CD4-positive, alpha-beta memory T cell (primary cell): ENCODE measurements around the gene PDE8A. TPM values are rescaled to one million over a fixed set of nuclear protein-coding genes. Genes with fewer than 3 reads are reported as not detected.

ENCODE experiments used
- CTCF ChIA-PET: fragments of 350-600 bp; sonication (Branson Sonifier 250); formaldehyde crosslinking; loops from one replicate; lab custom pipeline; 2021; ENCODE audit warnings: inconsistent platforms; ENCODE audit not compliant: partially characterized antibody; lab: Charles Lee
- POLR2A ChIA-PET: fragments of 350-600 bp; sonication (Branson Sonifier 250); formaldehyde crosslinking; loops from one replicate; lab custom pipeline; 2021; ENCODE audit not compliant: partially characterized antibody; lab: Charles Lee
- DNase-seq, 5 donors: peaks; one replicate each; pipeline versions ENCODE4 v3.0.0 to v3.0.0-alpha.2; 2020 to 2022; ENCODE audit warnings: mixed read lengths in 1 of 5
- H3K27ac ChIP-seq: one replicate; pipeline ENCODE4 v1.7.0; 2013; ENCODE audit warnings: low read depth, low read length
- H3K27me3 ChIP-seq: 2 replicates; pipeline ENCODE4 v1.7.0; 2013; ENCODE audit warnings: mild to moderate bottlenecking, low read length, moderate library complexity; ENCODE audit not compliant: insufficient read depth
- H3K36me3 ChIP-seq: 2 replicates; pipeline ENCODE4 v1.7.0; 2013; ENCODE audit warnings: mild to moderate bottlenecking, low read length, moderate library complexity; ENCODE audit not compliant: insufficient read depth
- H3K4me1 ChIP-seq: 2 replicates; pipeline ENCODE4 v1.7.0; 2013; ENCODE audit warnings: mild to moderate bottlenecking, low read length, moderate library complexity; ENCODE audit not compliant: insufficient read depth
- H3K4me3 ChIP-seq, 2 donors: one replicate each; pipeline ENCODE4 v1.7.0; 2013; ENCODE audit warnings: low read length in 2 of 2, mild to moderate bottlenecking in 1 of 2
- H3K9me3 ChIP-seq, 2 donors: one replicate each; pipeline ENCODE4 v1.7.0; 2013; ENCODE audit warnings: low read length in 2 of 2, control low read depth in 1 of 2; ENCODE audit not compliant: control insufficient read depth in 1 of 2
- H3K27ac Mint-ChIP-seq, 7 donors: one replicate each; pipeline ENCODE4 v1.8.0; 2020 to 2021; ENCODE audit warnings: mixed read lengths in 7 of 7, mild to moderate bottlenecking in 6 of 7, inconsistent platforms in 3 of 7, moderate library complexity in 3 of 7
- H3K27me3 Mint-ChIP-seq, 2 donors: one replicate each; pipeline ENCODE4 v1.8.0; 2020 to 2021; ENCODE audit warnings: mixed read lengths in 2 of 2
- H3K36me3 Mint-ChIP-seq, 2 donors: one replicate each; pipeline ENCODE4 v1.8.0; 2020 to 2021; ENCODE audit warnings: mixed read lengths in 2 of 2, inconsistent platforms in 1 of 2, mild to moderate bottlenecking in 1 of 2
- H3K4me1 Mint-ChIP-seq, 4 donors: one replicate each; pipeline ENCODE4 v1.8.0; 2020 to 2021; ENCODE audit warnings: mixed read lengths in 4 of 4, mild to moderate bottlenecking in 1 of 4
- H3K4me3 Mint-ChIP-seq, 8 donors: one replicate each; pipeline ENCODE4 v1.8.0; 2020 to 2021; ENCODE audit warnings: mixed read lengths in 8 of 8, mild to moderate bottlenecking in 7 of 8, moderate library complexity in 6 of 8, inconsistent platforms in 3 of 8
- H3K9me3 Mint-ChIP-seq, 8 donors: one replicate each; pipeline ENCODE4 v1.8.0; 2020 to 2021; ENCODE audit warnings: mixed read lengths in 8 of 8, mild to moderate bottlenecking in 5 of 8, inconsistent platforms in 3 of 8, moderate library complexity in 1 of 8
- intact Hi-C: fragments of 100-400 bp; cut with micrococcal nuclease; formaldehyde crosslinking; loops from one replicate; pipeline ENCODE4 v1.15.1; 2023
- polyA plus RNA-seq, 2 donors: library from polyadenylated mRNA; unstranded; fragments of 300-500 nt; fragmentation: Illumina TruSeq; gene quantifications; one replicate each; pipeline ENCODE4 v1.2.3, GENCODE V29; 2021
- total RNA-seq, 2 experiments: library from RNA; stranded (reverse); gene quantifications; one replicate each; pipeline ENCODE4 v1.2.3, GENCODE V29; 2021

PDE8A gene
- total and polyA plus RNA-seq, 4 experiments from 2014 or later: 1.9 to 41.3 (median 22.4) TPM

DNA sequence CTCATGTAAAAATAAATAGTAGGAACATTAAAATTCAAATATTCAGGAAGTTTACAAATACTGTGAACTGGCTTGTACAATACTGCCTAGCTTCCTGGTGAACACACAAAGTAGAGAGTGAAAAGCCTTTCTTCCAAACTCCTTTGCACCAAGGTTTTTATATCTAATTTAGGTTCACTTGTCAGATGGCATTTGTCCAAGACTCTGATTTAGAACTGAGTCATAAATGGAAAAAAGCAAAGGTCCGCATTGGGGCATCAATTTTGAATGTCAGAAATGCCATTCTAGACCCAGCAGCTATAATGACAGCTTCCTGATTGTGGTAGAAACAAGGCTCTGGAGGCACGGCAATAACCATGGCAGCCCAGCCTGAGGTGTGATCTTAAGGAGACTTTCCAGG lies 160.7 kb downstream of the PDE8A start:
- POLR2A ChIA-PET: no interaction called here
- no peak overlapping the region for H3K27ac ChIP-seq
- no peaks in the 10 kb centered on the region for H3K27me3 ChIP-seq
- intact Hi-C loops: no loop called here
- Mint-ChIP-seq H3K27me3 (peaks cover 0 to 2% of the 10 kb centered on the region in 2 donors), H3K9me3 (peaks cover 0 to 2% (median 0%) of the 10 kb centered on the region in 8 donors), H3K4me3 (no peak overlapping the region), H3K36me3 (peaks cover 16 to 17% of the 10 kb centered on the region in 2 donors), H3K27ac (no peak overlapping the region), H3K4me1 (peaks cover 0 to 1% (median 0%) of the 10 kb centered on the region in 4 donors)
- no peaks in the 10 kb centered on the region for H3K4me1 ChIP-seq
- CTCF ChIA-PET: no interaction called here
- DNase-seq: no peak
- peaks cover 8% of the 10 kb centered on the region for H3K36me3 ChIP-seq
- H3K9me3 ChIP-seq: no peaks in the 10 kb centered on the region
- H3K4me3 ChIP-seq: no peak overlapping the region

DNA sequence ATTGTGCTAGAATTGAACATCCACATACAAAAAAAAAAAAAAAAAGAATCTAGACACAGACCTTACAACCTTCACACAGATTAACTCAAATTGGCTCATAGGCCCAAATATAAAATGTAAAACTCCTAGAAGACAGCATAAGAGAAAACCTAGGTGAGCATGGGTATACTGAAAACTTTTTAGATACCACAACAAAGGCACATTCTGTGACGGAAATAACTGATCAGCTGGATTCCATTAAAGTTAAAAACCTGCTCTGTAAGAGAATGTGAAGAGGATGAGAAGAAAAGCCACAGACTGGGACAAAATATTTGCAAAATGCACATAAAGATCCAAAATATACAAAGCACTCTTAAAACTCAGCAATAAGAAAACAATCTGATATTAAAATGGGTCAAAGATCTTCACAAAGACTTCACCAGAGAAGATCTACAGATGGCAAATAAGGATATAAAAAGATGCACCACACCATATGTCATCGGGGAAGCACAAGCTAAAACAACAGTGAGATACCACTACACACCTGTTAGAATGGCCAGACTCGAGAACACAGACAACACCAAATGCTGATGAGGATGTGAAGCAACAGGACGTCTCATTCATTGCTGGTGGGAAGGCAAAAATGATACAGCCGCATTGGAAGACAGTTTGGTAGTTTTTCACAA lies 167.9 kb downstream of the PDE8A start:
- POLR2A ChIA-PET: no interaction called here
- Mint-ChIP-seq H3K4me1 (peaks cover 8 to 23% (median 11%) of the 10 kb centered on the region in 4 donors), H3K36me3 (peaks cover 0 to 5% of the 10 kb centered on the region in 2 donors), H3K27me3 (peaks cover 5 to 8% of the 10 kb centered on the region in 2 donors), H3K27ac (peak overlapping the region in 2 of 7 donors; percentile 0 to 4), H3K4me3 (no peak overlapping the region), H3K9me3 (peaks cover 0 to 9% (median 5%) of the 10 kb centered on the region in 8 donors)
- Histone ChIP-seq H3K4me1 (peaks cover 7% of the 10 kb centered on the region), H3K9me3 (no peaks in the 10 kb centered on the region), H3K27ac (no peak overlapping the region), H3K4me3 (no peak overlapping the region), H3K27me3 (no peaks in the 10 kb centered on the region), H3K36me3 (no peaks in the 10 kb centered on the region)
- peak in 2 of 5 donors; percentile 2 to 12 for DNase-seq
- CTCF ChIA-PET: interaction anchor here (0.5 to 1.4 kb wide), 2 partner anchors 18 to 19 kb away, joined by 3 to 4 read pairs; no protein-coding TSS in a partner anchor
- intact Hi-C loops: no loop called here

DNA sequence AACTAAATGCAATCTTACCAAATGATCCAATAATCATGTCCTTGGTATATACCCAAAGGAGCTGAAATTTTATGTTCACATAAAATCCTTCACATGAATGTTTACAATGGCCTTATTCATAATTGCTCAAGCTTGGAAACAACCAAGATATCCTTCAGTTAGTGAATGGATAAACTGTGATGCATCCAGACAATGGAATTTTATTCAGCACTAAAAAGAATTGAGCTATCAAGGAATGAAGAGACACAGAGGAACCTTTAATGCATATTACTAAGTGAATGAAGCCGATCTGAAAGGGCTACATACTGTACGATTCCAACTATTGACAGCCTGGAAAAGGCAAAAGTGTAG lies 168.4 kb downstream of the PDE8A start:
- Histone ChIP-seq H3K27me3 (no peaks in the 10 kb centered on the region), H3K4me3 (no peak overlapping the region), H3K36me3 (no peaks in the 10 kb centered on the region), H3K9me3 (no peaks in the 10 kb centered on the region), H3K4me1 (peaks cover 7% of the 10 kb centered on the region), H3K27ac (no peak overlapping the region)
- DNase-seq: no peak
- ChIA-PET POLR2A (no interaction called here), CTCF (interaction anchor here (1.4 kb wide), 1 partner anchor 19 kb away, joined by 4 read pairs; no protein-coding TSS in a partner anchor)
- intact Hi-C loops: no loop called here
- peaks cover 5 to 8% of the 10 kb centered on the region in 2 donors for H3K27me3 Mint-ChIP-seq
- no peak overlapping the region for H3K4me3 Mint-ChIP-seq
- peaks cover 0 to 5% of the 10 kb centered on the region in 2 donors for H3K36me3 Mint-ChIP-seq
- peaks cover 0 to 9% (median 5%) of the 10 kb centered on the region in 8 donors for H3K9me3 Mint-ChIP-seq
- H3K27ac Mint-ChIP-seq: no peak overlapping the region
- peaks cover 8 to 23% (median 11%) of the 10 kb centered on the region in 4 donors for H3K4me1 Mint-ChIP-seq

DNA sequence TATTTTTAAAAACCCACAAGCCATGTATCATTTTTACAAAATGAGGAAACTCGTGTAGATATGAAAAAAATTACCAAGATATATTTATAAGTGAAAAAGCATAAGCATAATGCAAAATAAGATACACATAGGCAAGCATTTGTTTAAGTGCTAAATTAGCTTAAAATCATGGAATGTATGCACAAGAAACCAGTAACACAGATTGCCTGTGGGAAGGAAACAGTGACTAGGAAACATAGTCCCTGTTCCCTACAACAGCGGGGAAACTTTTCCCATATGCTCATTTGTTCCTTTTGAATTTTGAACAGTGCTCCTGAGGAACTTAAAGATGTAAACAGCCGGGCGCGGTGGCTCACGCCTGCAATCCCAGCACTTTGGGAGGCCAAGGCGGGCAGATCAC lies 169.5 kb downstream of the PDE8A start:
- Histone ChIP-seq H3K9me3 (no peaks in the 10 kb centered on the region), H3K27me3 (no peaks in the 10 kb centered on the region), H3K4me1 (peaks cover 7% of the 10 kb centered on the region), H3K36me3 (no peaks in the 10 kb centered on the region), H3K4me3 (no peak overlapping the region), H3K27ac (no peak overlapping the region)
- Mint-ChIP-seq H3K4me1 (peaks cover 8 to 23% (median 11%) of the 10 kb centered on the region in 4 donors), H3K27me3 (peaks cover 3 to 8% of the 10 kb centered on the region in 2 donors), H3K36me3 (peaks cover 0 to 5% of the 10 kb centered on the region in 2 donors), H3K27ac (no peak overlapping the region), H3K9me3 (peaks cover 0 to 9% (median 5%) of the 10 kb centered on the region in 8 donors), H3K4me3 (no peak overlapping the region)
- DNase-seq: no peak
- POLR2A ChIA-PET: no interaction called here
- intact Hi-C loops: no loop called here
- CTCF ChIA-PET: no interaction called here

DNA sequence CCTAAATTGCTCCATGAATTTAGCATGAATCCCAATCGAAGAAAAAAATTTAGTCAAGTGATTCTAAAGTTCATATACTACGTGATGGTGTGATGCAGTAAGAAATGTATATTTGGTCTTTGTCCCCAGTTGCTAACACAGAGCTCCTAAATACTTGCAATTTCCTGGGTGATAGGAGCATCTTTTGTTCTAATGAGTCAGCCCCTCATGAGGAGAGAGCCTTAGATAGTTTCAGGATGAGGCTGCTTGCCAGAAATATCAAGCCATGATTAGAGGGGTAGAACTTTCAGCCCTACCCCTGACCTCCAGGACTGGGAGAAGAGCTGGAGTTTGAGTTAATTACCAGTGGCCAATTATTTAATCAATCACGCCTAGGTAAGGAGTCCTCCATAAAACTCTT lies 170.2 kb downstream of the PDE8A start:
- ChIA-PET POLR2A (no interaction called here), CTCF (no interaction called here)
- Histone ChIP-seq H3K27ac (no peak overlapping the region), H3K4me3 (no peak overlapping the region), H3K4me1 (peaks cover 7% of the 10 kb centered on the region), H3K9me3 (no peaks in the 10 kb centered on the region), H3K27me3 (no peaks in the 10 kb centered on the region), H3K36me3 (no peaks in the 10 kb centered on the region)
- Mint-ChIP-seq H3K4me1 (peaks cover 8 to 23% (median 11%) of the 10 kb centered on the region in 4 donors), H3K27me3 (peaks cover 3 to 8% of the 10 kb centered on the region in 2 donors), H3K4me3 (no peak overlapping the region), H3K27ac (no peak overlapping the region), H3K36me3 (peaks cover 0 to 5% of the 10 kb centered on the region in 2 donors), H3K9me3 (peaks cover 0 to 9% (median 5%) of the 10 kb centered on the region in 8 donors)
- no peak for DNase-seq
- intact Hi-C loops: no loop called here

DNA sequence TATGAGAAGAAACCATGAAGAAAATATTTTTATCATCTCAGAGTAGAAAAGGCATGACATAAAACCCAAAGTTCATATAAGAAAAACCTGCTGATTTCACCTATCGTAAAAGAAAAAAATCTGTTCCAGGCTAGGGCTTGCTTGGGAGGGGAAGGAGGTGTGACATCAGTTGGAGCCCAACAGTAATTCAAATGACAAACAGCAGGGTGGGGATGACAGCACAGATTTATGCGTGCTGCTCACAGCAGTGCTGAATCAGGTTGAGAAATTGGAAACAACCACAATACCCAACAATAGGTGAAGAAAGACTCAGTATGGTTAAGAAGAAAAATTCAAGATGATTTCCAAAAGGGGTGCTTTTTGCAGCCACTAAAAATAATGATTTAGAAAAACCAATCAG lies 172.4 kb downstream of the PDE8A start:
- Mint-ChIP-seq H3K27ac (no peak overlapping the region), H3K27me3 (peaks cover 3 to 8% of the 10 kb centered on the region in 2 donors), H3K36me3 (peaks cover 0 to 5% of the 10 kb centered on the region in 2 donors), H3K4me1 (peaks cover 6 to 16% (median 7%) of the 10 kb centered on the region in 4 donors), H3K4me3 (no peak overlapping the region), H3K9me3 (peaks cover 0 to 9% (median 5%) of the 10 kb centered on the region in 8 donors)
- Histone ChIP-seq H3K4me1 (peaks cover 7% of the 10 kb centered on the region), H3K27me3 (no peaks in the 10 kb centered on the region), H3K27ac (no peak overlapping the region), H3K4me3 (no peak overlapping the region), H3K36me3 (no peaks in the 10 kb centered on the region), H3K9me3 (no peaks in the 10 kb centered on the region)
- intact Hi-C loops: no loop called here
- DNase-seq: no peak
- ChIA-PET POLR2A (no interaction called here), CTCF (no interaction called here)

DNA sequence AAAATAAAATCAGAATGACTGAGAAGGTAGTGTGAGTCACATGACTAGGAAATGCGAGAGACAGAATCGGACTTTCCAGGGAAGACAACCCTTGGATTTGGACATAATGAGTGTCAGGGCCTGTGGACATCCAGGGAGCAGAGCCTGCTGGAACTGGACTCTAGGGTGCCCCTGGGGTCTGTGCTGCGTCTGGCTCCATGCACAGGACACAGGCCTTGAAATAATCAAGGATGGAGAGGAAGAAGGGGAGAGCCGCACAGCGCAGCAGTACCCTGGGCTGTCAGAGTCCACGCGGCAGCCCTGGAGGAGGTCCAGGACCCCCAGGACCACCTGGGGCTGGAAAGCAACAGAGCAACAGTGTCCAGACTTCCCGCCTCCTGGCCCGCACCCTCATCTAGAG lies 173.7 kb downstream of the PDE8A start:
- H3K4me1 Mint-ChIP-seq: peaks cover 0 to 7% (median 1%) of the 10 kb centered on the region in 4 donors
- POLR2A ChIA-PET: no interaction called here
- no peak overlapping the region for H3K27ac Mint-ChIP-seq
- H3K27ac ChIP-seq: no peak overlapping the region
- no peak overlapping the region for H3K4me3 ChIP-seq
- H3K27me3 ChIP-seq: no peaks in the 10 kb centered on the region
- H3K4me3 Mint-ChIP-seq: no peak overlapping the region
- H3K4me1 ChIP-seq: no peaks in the 10 kb centered on the region
- H3K36me3 ChIP-seq: no peaks in the 10 kb centered on the region
- intact Hi-C loops: no loop called here
- peaks cover 0 to 9% (median 5%) of the 10 kb centered on the region in 8 donors for H3K9me3 Mint-ChIP-seq
- H3K27me3 Mint-ChIP-seq: peaks cover 3 to 5% of the 10 kb centered on the region in 2 donors
- CTCF ChIA-PET: no interaction called here
- no peaks in the 10 kb centered on the region for H3K9me3 ChIP-seq
- no peak for DNase-seq
- H3K36me3 Mint-ChIP-seq: peaks cover 0 to 5% of the 10 kb centered on the region in 2 donors
